HG02623 (cell line): ENCODE data around the gene IFT25.
"Not testable (repeated sequence)": the region's sequence is repeated elsewhere in the genome, so short reads cannot be mapped to it uniquely, and the experiment has no call there.

Experiments
- ATAC-seq: cut with Tn5 transposase; IDR thresholded peaks from one replicate; pipeline ENCODE4 v1.9.1; 2021; ENCODE audit warnings: moderate library complexity; ENCODE audit not compliant: unreplicated experiment

Gene IFT25

DNA sequence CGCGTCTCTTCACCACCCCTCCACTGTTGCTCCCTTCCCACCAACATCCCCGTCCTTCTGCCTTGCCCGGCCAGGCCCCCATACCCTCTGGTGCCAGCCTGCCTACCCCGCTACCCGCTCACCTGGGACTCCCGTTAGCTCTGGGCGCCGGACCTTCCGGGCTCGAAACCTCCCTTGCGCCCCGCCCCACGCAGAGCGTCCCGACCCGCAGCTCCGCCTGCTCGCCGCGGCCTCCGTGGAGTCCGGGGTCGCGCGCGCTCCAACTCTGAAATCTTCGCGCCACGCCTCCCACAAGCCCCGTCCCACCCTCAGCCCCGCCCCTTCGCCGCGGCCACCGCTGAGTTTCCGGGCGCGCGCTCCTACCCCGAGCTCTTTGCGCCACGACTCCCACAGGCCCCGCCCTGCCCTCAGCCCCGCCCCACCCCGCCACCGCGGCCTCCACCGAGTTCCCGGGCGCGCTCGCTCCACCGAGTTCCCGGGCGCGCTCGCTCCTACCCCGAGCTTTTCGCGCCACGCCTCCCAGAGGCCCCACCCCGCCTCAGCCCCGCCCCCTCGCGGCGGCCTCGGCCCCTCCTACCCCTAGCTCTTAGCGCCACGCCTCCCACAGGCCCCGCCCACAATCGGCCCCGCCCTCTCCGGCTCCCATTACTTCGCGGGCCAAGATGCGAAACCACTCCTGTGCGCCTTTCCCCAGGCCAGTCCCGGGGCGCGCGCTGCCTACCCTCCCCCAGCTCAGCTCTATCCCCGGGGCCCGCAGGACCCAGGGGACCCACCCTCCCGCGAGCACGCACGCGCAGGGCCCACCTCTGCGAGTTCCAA lies at the start of gene IFT25:
Gene IFT25, minus strand, starts transcription at position 267 of the 819 bp plus-strand sequence. CDS start 5,617 bp downstream, outside the sequence.
- peak; percentile 62 for ATAC-seq

- not testable (repeated sequence) for ATAC-seq
Observed at GRCh38 chr1:53994516-53994915, 49.0 kb upstream of the IFT25 start.

GRCh38 chr1:53992085-53992874 lies 46.8 kb upstream of the IFT25 start:
- ATAC-seq = no peak

- no peak for ATAC-seq
Observed at GRCh38 chr1:53987880-53988279, 42.4 kb upstream of the IFT25 start.

- ATAC-seq = no peak
Observed at GRCh38 chr1:53986458-53986857, 41.0 kb upstream of the IFT25 start.

DNA sequence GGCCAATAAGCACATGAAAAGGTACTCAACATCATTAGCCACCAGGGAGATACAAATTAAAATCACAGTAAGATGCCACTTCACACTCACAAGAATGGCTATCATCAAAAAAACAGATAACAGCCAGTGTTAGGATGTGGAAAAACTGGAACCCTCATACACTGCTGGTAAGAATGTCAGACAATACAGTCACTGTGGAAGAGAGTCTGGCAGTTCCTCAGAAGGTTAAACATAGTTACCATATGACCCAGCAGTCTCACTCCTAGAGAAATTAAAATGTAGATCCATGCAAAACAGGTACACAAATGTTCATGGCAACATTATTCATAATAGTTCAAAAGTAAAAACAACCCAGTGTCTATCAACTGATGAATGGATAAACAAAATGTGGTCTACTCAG lies 39.2 kb upstream of the IFT25 start:
- ATAC-seq = no peak

DNA sequence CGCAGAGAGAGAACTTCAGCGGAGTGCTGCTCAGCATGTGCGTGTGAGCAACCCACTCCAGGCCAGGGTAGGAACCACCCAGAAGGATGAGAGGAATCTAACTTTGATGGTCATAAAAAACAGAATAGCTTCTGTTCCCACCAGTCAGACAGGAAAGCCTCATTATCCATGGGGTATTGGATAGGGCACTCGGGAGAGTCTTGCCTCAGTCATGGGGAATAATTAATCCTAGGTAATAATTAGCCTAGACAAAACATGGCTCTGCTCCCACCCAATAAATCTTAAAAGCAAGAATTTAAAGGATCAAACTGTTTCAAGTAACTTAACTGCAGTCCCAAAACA lies 37.2 kb upstream of the IFT25 start:
- no peak for ATAC-seq

DNA sequence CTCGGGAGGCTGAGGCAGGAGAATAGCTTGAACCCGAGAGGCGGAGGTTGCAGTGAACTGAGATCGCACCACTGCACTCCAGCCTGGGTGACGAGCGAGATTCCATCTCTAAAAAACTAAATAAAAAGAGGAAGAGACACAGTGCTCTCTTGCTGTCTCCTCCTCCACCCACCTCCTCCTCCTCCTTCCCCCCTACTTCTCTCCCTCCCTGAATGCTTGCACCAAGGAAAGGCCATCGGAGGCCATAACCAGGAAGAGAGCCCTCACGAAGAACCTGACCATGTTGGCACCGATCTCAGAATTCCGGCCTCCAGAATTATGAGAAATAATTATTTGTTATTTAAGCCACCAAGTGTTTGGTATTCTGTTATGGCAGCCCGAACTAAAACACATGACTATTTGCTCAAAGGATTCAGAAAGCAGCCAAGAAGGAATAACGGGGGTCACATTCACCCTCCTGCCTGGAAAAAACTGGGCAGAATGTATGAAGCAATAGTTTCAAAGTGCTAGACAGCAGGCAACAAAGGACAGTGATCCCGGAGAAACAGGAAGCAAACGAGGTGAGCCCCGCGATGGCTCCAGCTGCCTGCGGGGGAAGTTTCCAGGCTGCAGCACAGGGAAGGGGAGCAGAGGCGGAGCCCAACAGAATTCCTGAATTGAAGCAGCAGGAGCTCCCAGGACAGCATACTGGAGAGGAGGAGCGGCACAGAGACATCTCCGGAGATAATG lies 36.7 kb upstream of the IFT25 start:
- no peak for ATAC-seq

GRCh38 chr1:53981220-53981619 lies 35.7 kb upstream of the IFT25 start:
- ATAC-seq = no peak

DNA sequence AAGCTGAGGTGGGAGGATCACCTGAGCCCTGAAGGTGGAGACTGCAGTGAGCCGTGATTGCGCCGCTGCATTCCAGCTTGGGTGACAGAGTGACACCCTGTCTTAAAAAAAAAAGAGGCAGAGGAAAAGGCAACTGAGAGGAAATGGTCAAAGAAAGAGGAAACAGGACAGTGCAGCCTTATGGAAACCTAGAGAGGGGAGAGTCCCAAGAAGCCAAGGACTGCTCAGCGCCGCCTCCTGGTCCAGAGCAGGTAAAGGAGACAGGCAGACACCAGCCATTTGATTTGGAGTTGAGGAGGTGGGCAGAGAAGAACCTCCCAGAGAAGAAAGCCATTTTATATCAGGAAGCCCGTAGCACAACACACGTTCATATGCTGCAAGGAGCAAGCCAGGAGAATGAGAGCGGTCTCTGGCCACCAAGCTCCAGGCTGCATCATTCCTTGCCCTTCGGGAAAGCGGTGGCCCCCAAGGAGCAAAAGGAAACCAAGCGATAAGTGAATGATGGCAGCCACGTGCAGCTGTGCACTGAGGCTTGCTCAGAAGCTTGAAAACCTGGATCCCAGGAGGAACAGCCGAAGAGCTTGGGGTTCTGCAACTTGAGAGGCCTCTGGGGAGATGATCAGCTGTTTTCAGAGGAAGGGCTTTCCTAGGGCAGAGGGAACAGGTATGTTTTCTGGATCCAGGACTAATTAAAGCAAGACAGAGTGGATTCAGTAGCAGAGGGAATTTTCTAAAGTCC lies 34.4 kb upstream of the IFT25 start:
- ATAC-seq = no peak

GRCh38 chr1:53975861-53976260 lies 30.4 kb upstream of the IFT25 start:
- ATAC-seq = no peak

DNA sequence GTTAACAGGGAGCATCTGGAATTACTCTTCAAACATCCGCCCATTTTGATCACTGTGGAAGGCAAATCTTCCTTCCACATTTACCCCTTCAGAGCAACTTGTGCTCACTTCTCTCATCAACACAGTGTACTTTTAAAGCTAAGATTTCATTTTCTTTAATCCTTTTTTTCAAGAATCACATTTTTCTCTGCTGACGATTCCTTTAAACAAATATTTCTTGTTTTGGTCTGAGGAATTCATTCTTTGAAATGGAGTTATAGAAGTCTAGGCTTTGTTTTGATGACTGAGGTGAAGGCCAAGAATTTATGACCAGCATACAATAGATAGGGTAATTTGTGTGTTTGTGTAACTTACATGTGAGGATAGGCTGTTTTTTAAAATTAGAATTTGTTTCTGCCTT lies 26.2 kb upstream of the IFT25 start:
- no peak for ATAC-seq

GRCh38 chr1:53969323-53969722 lies 23.8 kb upstream of the IFT25 start:
- not testable (repeated sequence) for ATAC-seq

DNA sequence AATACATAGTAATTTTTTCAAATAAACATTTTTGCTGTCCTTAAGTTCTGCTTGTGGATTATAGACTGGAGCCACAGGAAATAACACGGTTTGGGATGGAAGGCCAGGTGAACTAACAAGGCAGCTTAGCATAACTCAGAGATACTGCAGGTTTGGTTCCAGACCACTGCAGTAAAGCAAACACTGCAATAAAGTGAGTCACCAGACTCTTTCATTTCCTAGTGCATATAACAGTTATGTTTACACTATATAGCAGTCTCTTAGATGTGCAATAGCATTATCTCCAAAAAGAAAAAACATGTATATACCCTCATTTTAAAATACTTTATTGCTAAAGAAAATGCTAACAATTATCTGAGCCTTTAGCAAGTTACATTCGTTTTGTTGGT lies 22.6 kb upstream of the IFT25 start:
- ATAC-seq = no peak

- ATAC-seq = no peak
Observed at GRCh38 chr1:53967409-53968124, 22.1 kb upstream of the IFT25 start.

GRCh38 chr1:53966794-53967193 lies 21.3 kb upstream of the IFT25 start:
- ATAC-seq = no peak

GRCh38 chr1:53964109-53964508 lies 18.6 kb upstream of the IFT25 start:
- ATAC-seq = no peak

- no peak for ATAC-seq
Observed at GRCh38 chr1:53963460-53963859, 18.0 kb upstream of the IFT25 start.

DNA sequence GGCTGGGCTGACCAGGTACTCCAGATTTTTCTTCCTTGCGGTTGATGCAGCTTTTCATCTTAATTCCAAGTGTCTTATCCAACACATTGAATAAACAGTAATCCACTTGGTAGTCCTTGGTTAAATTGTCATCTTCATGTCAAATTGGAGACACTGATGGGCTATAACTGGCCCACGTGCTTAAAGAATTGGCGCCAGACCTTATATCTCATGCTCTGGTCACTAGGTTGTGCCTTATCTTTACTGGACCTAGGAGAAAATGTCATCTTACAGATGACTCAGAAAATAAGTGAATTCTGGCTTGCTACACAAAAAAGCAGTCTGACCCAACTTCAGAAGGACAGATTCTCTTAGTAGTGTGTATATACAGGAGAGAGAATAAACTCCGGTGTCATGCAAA lies 16.9 kb upstream of the IFT25 start:
- no peak for ATAC-seq

DNA sequence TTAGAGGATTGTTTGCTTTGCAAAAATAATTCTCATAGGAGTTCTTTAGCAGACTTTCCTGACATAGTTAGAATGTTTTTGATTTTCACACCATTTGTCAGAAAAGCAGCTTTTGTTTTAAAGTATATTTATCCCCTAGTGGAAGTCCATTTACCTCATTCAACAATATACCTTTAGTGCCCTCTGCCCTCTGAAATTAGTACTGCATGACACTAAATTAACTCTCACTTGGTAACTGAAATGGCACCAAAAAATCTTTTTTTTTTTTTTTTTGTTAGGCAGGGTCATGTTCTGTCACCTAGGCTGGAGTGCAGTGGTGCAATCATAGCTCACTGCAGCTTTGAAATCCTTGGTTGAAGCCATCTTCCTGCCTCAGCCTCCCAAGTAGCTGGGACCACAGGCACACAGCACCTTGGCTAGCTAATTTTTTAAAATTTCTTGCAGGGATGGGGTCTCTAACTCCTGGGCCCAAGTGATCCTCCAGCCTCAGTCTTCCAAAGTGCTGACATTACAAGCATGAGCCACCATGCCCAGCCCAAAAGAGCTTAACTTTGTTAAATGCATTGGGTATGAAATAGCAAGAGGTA lies 14.3 kb upstream of the IFT25 start:
- ATAC-seq = no peak
